GM18508 (cell line): ENCODE data around the gene RNASE9.
"Not testable (repeated sequence)": the region's sequence is repeated elsewhere in the genome, so short reads cannot be mapped to it uniquely, and the experiment has no call there.

ENCODE experiments used
- ATAC-seq: cut with Tn5 transposase; IDR thresholded peaks from one replicate; pipeline ENCODE4 v1.9.1; 2021; ENCODE audit warnings: moderate number of reproducible peaks; ENCODE audit not compliant: insufficient read depth, unreplicated experiment

The RNASE9 gene

GRCh38 chr14:20578784-20579502, 18.1 kb upstream of the RNASE9 start:
- ATAC-seq: no peak

GRCh38 chr14:20578325-20578724, 17.5 kb upstream of the RNASE9 start:
- ATAC-seq: no peak

DNA sequence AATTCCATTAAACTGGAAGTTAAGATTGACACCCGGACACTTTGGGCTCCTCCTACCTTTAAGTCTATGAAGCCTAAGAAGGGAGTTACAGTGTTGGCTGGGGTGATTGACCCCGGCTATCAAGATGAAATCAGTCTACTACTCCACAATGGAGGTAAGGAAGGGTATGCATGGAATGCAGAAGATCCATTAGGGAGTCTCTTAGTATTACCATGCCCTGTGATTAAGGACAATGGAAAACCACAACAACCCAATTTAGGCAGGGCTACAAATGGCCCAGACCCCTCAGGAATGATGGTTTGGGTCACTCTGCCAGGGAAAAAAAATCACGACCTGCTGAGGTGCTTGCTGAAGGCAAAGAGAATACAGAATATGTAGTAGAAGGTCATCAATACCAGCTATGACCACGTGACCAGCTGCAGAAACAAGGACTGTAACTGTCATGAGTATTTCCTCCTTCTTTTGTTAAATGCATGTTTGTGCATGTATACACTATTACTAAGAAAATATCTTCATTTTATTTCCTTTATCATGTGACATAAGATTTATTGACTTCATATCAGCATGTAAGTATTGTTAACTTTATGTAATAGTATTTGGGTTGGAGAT, 11.6 kb upstream of the RNASE9 start:
- ATAC-seq: not testable (repeated sequence)

DNA sequence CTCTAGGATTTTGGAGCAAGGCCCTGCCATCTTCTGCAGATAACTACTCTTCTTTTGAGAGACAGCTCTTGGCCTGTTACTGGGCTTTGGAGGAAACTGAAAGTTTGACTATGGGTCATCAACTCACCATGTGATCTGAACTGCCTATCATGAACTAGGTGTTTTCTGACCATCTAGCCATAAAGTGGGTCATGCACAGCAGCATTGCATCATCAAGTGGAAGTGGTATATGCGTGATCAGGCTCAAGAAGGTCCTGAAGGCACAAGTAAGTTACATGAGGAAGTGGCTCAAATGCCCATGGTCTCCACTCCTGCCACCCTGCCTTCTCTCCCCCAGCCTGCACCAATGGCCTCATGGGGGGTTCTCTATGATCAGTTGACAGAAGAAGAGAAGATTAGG, 9.9 kb upstream of the RNASE9 start:
- ATAC-seq: not testable (repeated sequence)

- ATAC-seq: not testable (repeated sequence)
Measured at GRCh38 chr14:20569865-20570264, 9.0 kb upstream of the RNASE9 start.

- no peak for ATAC-seq
Measured at GRCh38 chr14:20569066-20569465, 8.2 kb upstream of the RNASE9 start.

GRCh38 chr14:20568393-20568792, 7.5 kb upstream of the RNASE9 start:
- no peak for ATAC-seq

DNA sequence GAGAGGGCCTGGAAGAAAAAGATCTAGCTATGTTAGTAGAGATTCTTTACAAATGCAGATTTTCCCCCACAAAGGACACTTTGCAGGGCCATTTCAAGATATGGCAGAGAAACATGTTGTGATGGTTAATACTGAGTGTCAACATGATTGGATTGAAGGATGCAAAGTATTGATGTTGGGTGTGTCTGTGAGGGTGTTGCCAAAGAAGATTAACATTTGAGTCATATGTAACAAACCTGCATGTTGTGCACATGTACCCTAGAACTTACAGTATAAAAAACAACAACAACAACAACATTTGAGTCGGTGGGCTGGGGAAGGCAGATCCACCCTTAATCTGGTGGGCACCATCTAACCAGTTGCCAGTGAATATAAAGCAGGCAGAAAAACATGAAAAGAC, 6.4 kb upstream of the RNASE9 start:
- not testable (repeated sequence) for ATAC-seq

DNA sequence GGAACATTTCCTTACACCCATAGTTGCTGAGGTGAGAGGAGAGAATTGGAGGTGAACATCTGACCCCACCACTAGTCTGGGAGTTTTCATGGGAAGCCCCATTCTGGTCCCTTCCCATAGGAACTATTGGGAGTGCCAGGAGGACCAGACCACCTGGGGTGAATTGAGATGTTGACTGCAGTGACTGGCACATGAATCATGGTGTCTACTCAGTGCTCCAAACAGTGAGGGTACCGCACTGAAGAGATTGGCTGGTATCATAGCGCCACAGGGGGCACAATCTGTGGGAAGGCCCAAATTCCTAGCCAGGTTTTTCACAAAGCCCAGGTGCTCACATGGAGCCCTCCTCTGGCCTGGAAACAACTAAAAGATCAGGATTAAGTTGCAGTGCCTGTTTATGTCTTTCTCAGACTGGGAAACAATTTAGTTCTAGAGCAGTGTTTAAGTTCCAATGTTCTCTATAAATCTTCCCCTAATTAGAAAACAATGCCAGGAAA, 3.7 kb upstream of the RNASE9 start:
- no peak for ATAC-seq

DNA sequence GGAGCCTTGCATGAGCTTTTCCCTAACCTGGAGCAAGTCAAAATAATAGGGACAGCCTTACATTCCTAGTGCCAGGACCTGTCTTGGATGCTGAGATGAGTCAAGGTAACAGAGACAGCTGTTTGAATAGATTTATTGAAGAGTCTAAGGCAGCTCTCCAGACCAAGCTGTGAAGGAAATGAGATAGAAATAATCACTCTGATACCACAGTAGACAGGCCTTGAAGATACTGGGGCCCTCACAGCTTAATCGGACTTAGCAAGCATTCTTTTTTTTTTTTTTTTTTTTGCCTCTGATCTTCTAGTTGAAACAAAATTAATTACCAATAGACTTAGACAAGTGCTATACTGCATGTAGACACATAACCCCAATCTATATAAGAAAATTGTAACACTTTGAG, 3.1 kb upstream of the RNASE9 start:
- no peak for ATAC-seq

DNA sequence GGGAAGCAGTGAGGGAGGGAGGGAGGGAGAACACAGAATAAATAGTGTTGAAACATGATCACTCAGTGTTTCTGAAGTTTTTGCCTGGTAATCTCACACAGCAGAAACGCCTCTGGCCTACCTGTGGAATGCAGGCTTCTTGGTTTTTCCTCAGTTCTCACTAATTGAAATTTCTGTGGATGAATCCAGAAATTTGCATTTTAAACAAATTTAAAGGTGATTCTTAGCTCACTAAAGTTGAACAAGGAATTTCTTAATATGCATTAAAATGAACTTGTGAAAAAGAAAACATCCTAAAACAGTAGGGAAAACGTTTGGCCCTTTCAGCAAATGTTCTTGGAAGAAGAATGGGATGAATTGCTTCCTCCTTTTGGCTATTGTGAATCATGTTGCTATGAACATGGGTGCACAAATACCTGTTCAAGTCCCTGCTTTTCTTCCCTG, 1.4 kb downstream of the RNASE9 start:
- ATAC-seq: no peak

GRCh38 chr14:20557212-20557542, 3.7 kb downstream of the RNASE9 start:
- no peak for ATAC-seq

DNA sequence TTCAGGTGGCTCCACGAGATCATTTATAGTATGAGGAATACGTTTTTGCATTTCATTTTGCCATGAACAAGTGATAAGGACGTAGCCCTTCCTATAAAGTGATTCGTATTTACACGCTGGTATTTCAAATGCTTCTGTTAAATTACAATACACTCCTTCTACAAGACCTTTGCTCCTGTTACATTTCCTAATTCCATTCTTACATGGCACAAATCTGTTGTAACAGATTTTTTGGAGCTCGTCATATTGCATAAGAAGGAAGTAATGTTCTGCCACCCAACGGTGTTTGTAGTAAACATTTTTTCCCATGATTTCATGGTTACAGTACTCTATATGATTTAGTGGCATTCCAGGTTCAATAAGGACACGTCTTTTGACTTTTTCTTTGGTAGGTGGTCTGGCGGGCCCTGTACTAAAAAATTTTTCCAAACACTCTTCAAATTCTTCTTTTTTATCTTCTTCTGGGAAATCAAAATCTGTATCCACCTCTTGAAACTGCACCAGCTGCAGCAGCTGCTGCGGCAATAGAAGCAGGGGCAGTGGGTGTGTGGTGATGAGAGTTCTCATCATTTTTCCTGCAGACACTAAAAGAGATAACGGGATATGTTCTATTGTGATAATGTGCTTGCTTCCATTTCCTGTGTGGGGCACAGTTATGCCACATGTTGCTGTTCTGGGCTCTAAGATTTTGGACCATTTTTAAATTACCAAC, 4.2 kb downstream of the RNASE9 start:
- no peak for ATAC-seq

- no peak for ATAC-seq
Measured at GRCh38 chr14:20555845-20556244, 5.0 kb downstream of the RNASE9 start.

GRCh38 chr14:20553024-20553423, 7.8 kb downstream of the RNASE9 start:
- ATAC-seq: no peak

DNA sequence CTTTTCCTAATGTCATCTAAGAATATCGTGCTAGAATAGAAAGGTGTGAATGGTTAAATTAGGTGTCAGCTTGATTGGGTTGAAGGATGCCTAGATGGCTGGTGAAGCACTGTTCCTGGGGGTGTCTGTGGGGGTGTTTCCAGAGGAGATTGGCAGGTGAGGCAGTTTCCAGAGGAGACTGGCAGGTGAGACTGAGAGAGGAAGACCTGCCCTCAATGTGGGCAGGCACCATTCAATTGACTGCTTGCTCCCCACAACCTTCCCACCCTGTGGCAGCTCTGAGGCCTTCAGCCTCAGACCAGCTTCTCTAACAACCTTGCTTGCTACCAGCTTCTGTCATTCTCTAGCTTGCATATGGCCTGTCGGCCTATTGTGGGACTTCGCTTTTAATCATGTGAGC, 9.2 kb downstream of the RNASE9 start:
- ATAC-seq: no peak

DNA sequence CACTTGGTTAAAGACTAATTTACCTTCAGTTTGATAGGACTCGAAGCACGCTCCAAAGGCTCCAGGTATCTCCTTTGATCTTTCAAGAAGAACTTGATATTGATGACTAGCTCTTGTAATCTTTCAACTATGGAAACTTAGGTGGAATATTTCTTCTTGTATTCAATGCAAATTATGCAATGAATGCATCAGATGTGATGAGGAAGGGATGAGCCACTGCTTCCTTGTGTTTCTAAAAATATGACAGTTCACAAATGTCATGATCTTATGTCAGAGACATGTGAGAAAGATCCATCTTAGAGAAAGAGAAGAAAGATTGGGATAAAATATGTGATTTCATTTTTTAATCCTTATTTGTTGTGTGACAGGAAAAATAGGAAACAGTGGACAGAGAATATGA, 9.9 kb downstream of the RNASE9 start:
- ATAC-seq: no peak

- no peak for ATAC-seq
Measured at GRCh38 chr14:20548414-20549158, 12.3 kb downstream of the RNASE9 start.

- ATAC-seq: no peak
Measured at GRCh38 chr14:20546877-20547276, 14.0 kb downstream of the RNASE9 start.

DNA sequence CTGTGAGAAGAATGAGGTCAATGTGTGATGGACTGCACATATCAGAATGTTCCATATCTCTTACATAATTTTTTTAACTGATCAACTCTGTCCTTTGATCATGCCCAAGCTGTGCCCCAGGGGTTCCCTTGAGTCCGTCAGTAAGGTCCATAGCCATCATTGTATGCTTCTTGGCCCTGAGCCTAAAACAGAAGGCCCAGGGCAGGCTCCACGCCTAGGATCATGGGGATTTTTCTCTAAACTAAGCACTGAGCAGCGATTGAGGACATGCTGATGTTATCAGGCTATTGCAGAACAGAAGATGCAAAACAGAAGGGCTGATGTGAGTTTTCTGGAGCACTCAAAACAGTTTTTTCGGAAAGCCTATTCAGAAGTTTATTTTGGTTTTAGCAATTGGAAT, 20.9 kb downstream of the RNASE9 start:
- no peak for ATAC-seq
